B cell (primary cell): ENCODE results near the gene ZNF57. TPM values are rescaled to one million over a fixed set of nuclear protein-coding genes. Genes with fewer than 3 reads are reported as not detected.

ENCODE experiments used
- ATAC-seq: fragments of 200-7000 bp; cut with Tn5 transposase; one replicate; pipeline ENCODE4 v1.10.0; 2021; ENCODE audit warnings: low read depth, mild to moderate bottlenecking, moderate number of reproducible peaks, moderate library complexity
- CTCF ChIA-PET: fragments of 350-600 bp; sonication (Branson Sonifier 250); formaldehyde crosslinking; loops from one replicate; lab custom pipeline; 2021; ENCODE audit warnings: antibody characterized with exemption, inconsistent platforms; lab: Charles Lee
- POLR2A ChIA-PET: fragments of 350-600 bp; sonication (Branson Sonifier 250); formaldehyde crosslinking; loops from one replicate; lab custom pipeline; 2021; ENCODE audit warnings: antibody characterized with exemption; lab: Charles Lee
- DNase-seq: peaks from one replicate; pipeline ENCODE4 v3.0.0; 2013
- H2AFZ ChIP-seq: 2 replicates; pipeline ENCODE4 v1.6.1; 2012; ENCODE audit warnings: mild to moderate bottlenecking, low read depth, low read length; ENCODE audit not compliant: insufficient read depth, poor library complexity, severe bottlenecking
- H3K27ac ChIP-seq, 2 donors: 1 replicate in 1 of 2; 2 replicates in 1 of 2; pipeline ENCODE4 v1.5.1; 2012 to 2013; ENCODE audit warnings: low read length in 2 of 2, mild to moderate bottlenecking in 2 of 2, moderate library complexity in 1 of 2
- H3K27me3 ChIP-seq, 4 experiments: fragments of 200-600 bp in 1 of 4; sonication (generic) in 1 of 4; replicated peaks in 1 of 4; 1 replicate in 2 of 4; 2 replicates in 2 of 4; pipeline versions ENCODE4 v1.6.1 to v1.7.0; 2013 to 2016; ENCODE audit warnings: low read length in 3 of 4, mild to moderate bottlenecking in 2 of 4, mixed read lengths in 1 of 4, moderate library complexity in 1 of 4; ENCODE audit not compliant: insufficient read depth in 4 of 4, control insufficient read depth in 3 of 4; ENCODE audit errors: control extremely low read depth in 1 of 4
- H3K36me3 ChIP-seq, 2 experiments: replicated peaks in 1 of 2; 1 replicate in 1 of 2; 2 replicates in 1 of 2; pipeline versions ENCODE4 v1.6.1 to v1.7.1; 2013; ENCODE audit warnings: low read length in 1 of 2; ENCODE audit not compliant: insufficient read depth in 2 of 2, control insufficient read depth in 1 of 2; ENCODE audit errors: control extremely low read depth in 1 of 2, extremely low read depth in 1 of 2
- H3K4me1 ChIP-seq, 2 donors: fragments of 200-600 bp in 1 of 2; sonication (generic) in 1 of 2; 1 replicate in 1 of 2; 2 replicates in 1 of 2; pipeline versions ENCODE4 v1.5.1 to v1.6.1; 2013 to 2017; ENCODE audit warnings: low read length in 2 of 2; ENCODE audit not compliant: control insufficient read depth in 2 of 2, insufficient read depth in 2 of 2
- H3K4me2 ChIP-seq: replicated peaks from 2 replicates; pipeline ENCODE3; 2012; ENCODE audit warnings: mild to moderate bottlenecking, low read depth, low read length; ENCODE audit not compliant: poor library complexity, severe bottlenecking
- H3K4me3 ChIP-seq, 5 experiments: fragments of 200-600 bp in 1 of 5; sonication (generic) in 1 of 5; 1 replicate in 3 of 5; 2 replicates in 2 of 5; pipeline versions ENCODE4 v1.5.1 to v1.7.0; 2011 to 2016; ENCODE audit warnings: low read length in 4 of 5, mild to moderate bottlenecking in 4 of 5, low read depth in 2 of 5, control low read depth in 1 of 5, moderate library complexity in 1 of 5; ENCODE audit not compliant: insufficient read depth in 1 of 5; ENCODE audit errors: control extremely low read depth in 1 of 5, extremely low read depth in 1 of 5
- H3K79me2 ChIP-seq: fragments of 200-600 bp; sonication (generic); one replicate; pipeline ENCODE4 v1.6.0; 2016; ENCODE audit warnings: low read length; ENCODE audit not compliant: control insufficient read depth, insufficient read depth
- H3K9ac ChIP-seq: fragments of 200-600 bp; sonication (generic); 2 replicates; pipeline ENCODE4 v1.6.1; 2017; ENCODE audit warnings: mild to moderate bottlenecking, low read length, moderate library complexity
- H3K9me3 ChIP-seq, 3 donors: one replicate each; pipeline versions ENCODE4 v1.6.1 to v1.7.1; 2013; ENCODE audit warnings: low read length in 2 of 3; ENCODE audit not compliant: control insufficient read depth in 2 of 3, insufficient read depth in 1 of 3; ENCODE audit errors: control extremely low read depth in 1 of 3
- H4K20me1 ChIP-seq: 2 replicates; pipeline ENCODE4 v1.6.0; 2012; ENCODE audit warnings: mild to moderate bottlenecking, low read length; ENCODE audit not compliant: insufficient read depth, control insufficient read depth, poor library complexity, severe bottlenecking
- H3K27ac Mint-ChIP-seq: one replicate; pipeline ENCODE4 v1.8.0; 2021; ENCODE audit warnings: mixed read lengths
- H3K27me3 Mint-ChIP-seq: one replicate; pipeline ENCODE4 v1.8.0; 2021; ENCODE audit warnings: mixed read lengths
- H3K4me1 Mint-ChIP-seq: one replicate; pipeline ENCODE4 v1.8.0; 2021; ENCODE audit warnings: mixed read lengths
- H3K4me3 Mint-ChIP-seq: one replicate; pipeline ENCODE4 v1.8.0; 2021; ENCODE audit warnings: mixed read lengths
- H3K9me3 Mint-ChIP-seq: one replicate; pipeline ENCODE4 v1.8.0; 2022; ENCODE audit warnings: mixed read lengths; ENCODE audit not compliant: insufficient read depth
- CTCF ChIP-seq: fragments of 200-600 bp; IDR thresholded peaks from one replicate; pipeline ENCODE4 v1.8.0; 2022; ENCODE audit warnings: antibody characterized with exemption, mild to moderate bottlenecking
- EZH2 ChIP-seq: IDR thresholded peaks from 2 replicates; pipeline ENCODE4 v1.6.1; 2012; ENCODE audit warnings: borderline replicate concordance, low read depth, mild to moderate bottlenecking, moderate library complexity, low read length; ENCODE audit not compliant: insufficient read depth, poor library complexity, severe bottlenecking
- WGBS: methylation state at CpG from one replicate; pipeline ENCODE4 v1.1.5; 2013; ENCODE audit warnings: missing lambda C conversion rate; ENCODE audit not compliant: insufficient coverage; 5-methylcytosine and 5-hydroxymethylcytosine counted together
- intact Hi-C: fragments of 100-400 bp; cut with micrococcal nuclease; formaldehyde crosslinking; loops from one replicate; pipeline ENCODE4 v1.10.0; 2022
- polyA plus RNA-seq: library from polyadenylated mRNA; depleted of rRNA; stranded (reverse); fragments of >200 nt; gene quantifications from 2 replicates; pipeline ENCODE4 v1.2.3, GENCODE V29; 2012
- total RNA-seq, 2 donors: library from RNA; stranded (reverse); fragments of 120-200 nt in 1 of 2; gene quantifications; 1 replicate in 1 of 2; 2 replicates in 1 of 2; pipeline versions ENCODE4 v1.2.3 to v1.2.4, GENCODE V29; 2013 to 2022

The ZNF57 gene
- total and polyA plus RNA-seq, 2 donors (not counting 1 experiment from before 2014, with no cell fraction given) = 1.4 to 3.4 TPM

- H3K27me3 ChIP-seq = no peaks in the 10 kb centered on the region
- peaks cover 22% of the 10 kb centered on the region for H3K4me1 Mint-ChIP-seq
- no peak overlapping the region for H3K27ac Mint-ChIP-seq
- H3K4me3 Mint-ChIP-seq = no peak overlapping the region
- ATAC-seq = no peak
- no peak overlapping the region for H2AFZ ChIP-seq
- H3K4me2 ChIP-seq = no peak overlapping the region
- WGBS = 69% methylated on average over 6 of the region's 9 CpGs
- no peaks in the 10 kb centered on the region for H3K27me3 Mint-ChIP-seq
- no peak overlapping the region for H3K27ac ChIP-seq
- no peak overlapping the region for H3K9ac ChIP-seq
- CTCF ChIA-PET = interaction anchor here (0.6 to 4.9 kb wide), 9 partner anchors 10 to 305 kb away, joined by 3 to 58 read pairs (median 5); no protein-coding TSS in a partner anchor
- H3K79me2 ChIP-seq = peaks cover 6% of the 10 kb centered on the region
- no peaks in the 10 kb centered on the region for H3K9me3 ChIP-seq
- H3K4me3 ChIP-seq = no peak overlapping the region
- no peak for DNase-seq
- no peak for TF ChIP-seq EZH2
- TF ChIP-seq CTCF = no peak
- peaks cover 0 to 2% of the 10 kb centered on the region in 2 experiments for H3K36me3 ChIP-seq
- POLR2A ChIA-PET = no interaction called here
- intact Hi-C loops = no loop called here
- no peaks in the 10 kb centered on the region for H4K20me1 ChIP-seq
- peaks cover 8 to 17% of the 10 kb centered on the region in 2 donors for H3K4me1 ChIP-seq
- no peaks in the 10 kb centered on the region for H3K9me3 Mint-ChIP-seq
Observed at GRCh38 chr19:2952953-2953481, 52.3 kb downstream of the ZNF57 start.

DNA sequence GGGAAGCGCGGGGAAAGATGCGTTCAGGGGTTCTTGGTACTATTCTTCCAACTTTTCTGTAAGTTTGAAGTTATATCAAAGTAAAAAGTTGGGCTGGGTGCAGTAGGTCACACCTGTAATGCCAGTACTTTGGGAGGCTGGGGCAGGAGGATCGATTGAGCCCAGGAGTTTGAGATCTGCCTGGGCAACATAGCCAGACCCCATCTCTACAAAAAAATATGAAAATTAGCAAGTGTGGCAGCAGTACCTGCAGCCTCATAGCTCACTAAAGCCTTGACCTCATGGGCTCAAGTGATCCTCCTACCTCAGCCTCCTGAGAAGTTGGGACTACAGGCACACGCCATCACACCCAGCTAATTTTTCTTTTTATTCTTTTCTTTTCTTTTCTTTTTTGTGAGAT is 56.4 kb downstream of the ZNF57 start:
- peaks cover 3% of the 10 kb centered on the region for H3K4me1 Mint-ChIP-seq
- WGBS = 94% methylated on average over 3 of the region's 5 CpGs
- Histone ChIP-seq H3K4me2 (no peak overlapping the region), H3K9ac (no peak overlapping the region), H3K27me3 (no peaks in the 10 kb centered on the region), H2AFZ (no peak overlapping the region), H4K20me1 (no peaks in the 10 kb centered on the region), H3K27ac (no peak overlapping the region), H3K9me3 (no peaks in the 10 kb centered on the region), H3K79me2 (no peaks in the 10 kb centered on the region), H3K4me3 (no peak overlapping the region), H3K36me3 (no peaks in the 10 kb centered on the region), H3K4me1 (peaks cover under 1 to 4% of the 10 kb centered on the region in 2 donors)
- CTCF ChIA-PET = interaction anchor here (0.5 to 15.0 kb wide), 7 partner anchors 9 to 675 kb away, joined by 3 to 281 read pairs (median 4); partner anchors contain the start of gene PEAK3
- no peak overlapping the region for H3K27ac Mint-ChIP-seq
- DNase-seq (no peak), ATAC-seq (no peak)
- POLR2A ChIA-PET = no interaction called here
- no peaks in the 10 kb centered on the region for H3K27me3 Mint-ChIP-seq
- no peaks in the 10 kb centered on the region for H3K9me3 Mint-ChIP-seq
- H3K4me3 Mint-ChIP-seq = no peak overlapping the region
- TF ChIP-seq EZH2 (no peak), CTCF (no peak)
- intact Hi-C loops = no loop called here
